ENCODE results near the gene CKAP2. TPM values are rescaled to one million over a fixed set of nuclear protein-coding genes. Genes with fewer than 3 reads are reported as not detected.
"Not testable (repeated sequence)": the region's sequence is repeated elsewhere in the genome, so short reads cannot be mapped to it uniquely, and the experiment has no call there.

Gene CKAP2
- 53.6 and 68.9 TPM in 2 replicates for total RNA-seq

- TF ChIP-seq, protein P1, sequence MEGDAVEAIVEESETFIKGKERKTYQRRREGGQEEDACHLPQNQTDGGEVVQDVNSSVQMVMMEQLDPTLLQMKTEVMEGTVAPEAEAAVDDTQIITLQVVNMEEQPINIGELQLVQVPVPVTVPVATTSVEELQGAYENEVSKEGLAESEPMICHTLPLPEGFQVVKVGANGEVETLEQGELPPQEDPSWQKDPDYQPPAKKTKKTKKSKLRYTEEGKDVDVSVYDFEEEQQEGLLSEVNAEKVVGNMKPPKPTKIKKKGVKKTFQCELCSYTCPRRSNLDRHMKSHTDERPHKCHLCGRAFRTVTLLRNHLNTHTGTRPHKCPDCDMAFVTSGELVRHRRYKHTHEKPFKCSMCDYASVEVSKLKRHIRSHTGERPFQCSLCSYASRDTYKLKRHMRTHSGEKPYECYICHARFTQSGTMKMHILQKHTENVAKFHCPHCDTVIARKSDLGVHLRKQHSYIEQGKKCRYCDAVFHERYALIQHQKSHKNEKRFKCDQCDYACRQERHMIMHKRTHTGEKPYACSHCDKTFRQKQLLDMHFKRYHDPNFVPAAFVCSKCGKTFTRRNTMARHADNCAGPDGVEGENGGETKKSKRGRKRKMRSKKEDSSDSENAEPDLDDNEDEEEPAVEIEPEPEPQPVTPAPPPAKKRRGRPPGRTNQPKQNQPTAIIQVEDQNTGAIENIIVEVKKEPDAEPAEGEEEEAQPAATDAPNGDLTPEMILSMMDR (conservative IDR thresholded peaks at IDR 0.05; ENCODE audit: low read depth, low read length): no peak
- peak; percentile 68 for DNase-seq (ENCODE audit: low read depth)
Measured at GRCh38 chr13:52454820-52455676, at the start of gene CKAP2. Gene CKAP2, plus strand, starts transcription at chr13:52455478. Its CDS starts 79 bp downstream, at chr13:52455557.

GRCh38 chr13:52405767-52406494, 49.3 kb upstream of the CKAP2 start, which contains the start of gene THSD1:
Gene THSD1, minus strand, starts transcription at chr13:52406172. Its CDS starts 3,572 bp downstream, at chr13:52402600.
- H3K4me3 ChIP-seq (ENCODE audit: low read depth, low read length): peak within 1 kb of the TSS; percentile 73
- TF ChIP-seq, protein P1 (conservative IDR thresholded peaks at IDR 0.05; ENCODE audit: low read depth, low read length): no peak
- DNase-seq (ENCODE audit: low read depth): no peak

More at GRCh38 chr13:52454820-52455676, at the start of gene CKAP2:
- H3K4me3 ChIP-seq (ENCODE audit: low read depth, low read length): peak within 1 kb of the TSS; percentile 91

GRCh38 chr13:52406629-52407028, 48.6 kb upstream of the CKAP2 start:
- H3K4me3 ChIP-seq (ENCODE audit: low read depth, low read length): peak overlapping the region; percentile 73
- TF ChIP-seq, protein P1 (conservative IDR thresholded peaks at IDR 0.05; ENCODE audit: low read depth, low read length): no peak
- no peak for DNase-seq (ENCODE audit: low read depth)

- H3K4me3 ChIP-seq (ENCODE audit: low read depth, low read length); DNase-seq (ENCODE audit: low read depth): not testable (repeated sequence)
Measured at GRCh38 chr13:52407436-52407835, 47.8 kb upstream of the CKAP2 start.

- not testable (repeated sequence) for H3K4me3 ChIP-seq (ENCODE audit: low read depth, low read length); DNase-seq (ENCODE audit: low read depth)
Measured at GRCh38 chr13:52408071-52408658, 47.1 kb upstream of the CKAP2 start.

- TF ChIP-seq, protein P1 (conservative IDR thresholded peaks at IDR 0.05; ENCODE audit: low read depth, low read length): no peak
- peak; percentile 92 for DNase-seq (ENCODE audit: low read depth)
- H3K4me3 ChIP-seq (ENCODE audit: low read depth, low read length): no peak overlapping the region
Measured at GRCh38 chr13:52411629-52412028, 43.6 kb upstream of the CKAP2 start.

DNA sequence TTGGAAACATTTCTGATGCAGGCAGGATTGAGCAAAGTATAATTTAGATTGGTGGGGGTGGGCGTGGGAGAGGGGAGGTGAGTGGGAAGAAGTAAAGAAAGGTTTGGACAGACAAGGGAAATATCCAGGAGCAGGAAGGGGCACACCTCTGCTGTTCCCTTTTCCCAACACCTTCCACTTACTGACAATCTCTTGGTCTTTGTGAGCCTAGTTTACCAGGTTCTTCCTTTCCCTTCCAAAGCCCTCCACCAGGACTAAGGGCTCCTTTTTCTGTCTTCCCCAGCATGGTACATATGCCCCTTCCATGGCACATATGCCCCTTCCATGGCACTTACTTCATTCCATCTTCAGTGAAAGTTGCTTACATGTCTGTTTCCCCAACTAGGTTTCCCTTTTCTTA, 43.1 kb upstream of the CKAP2 start:
- TF ChIP-seq, protein P1 (conservative IDR thresholded peaks at IDR 0.05; ENCODE audit: low read depth, low read length): no peak
- DNase-seq (ENCODE audit: low read depth): no peak
- H3K4me3 ChIP-seq (ENCODE audit: low read depth, low read length): no peak overlapping the region

Data from epithelial cell of proximal tubule (primary cell).